Bronchial epithelial cell (primary cell): ENCODE data around the gene MYO7A. TPM values are rescaled to one million over a fixed set of nuclear protein-coding genes. Genes with fewer than 3 reads are reported as not detected.

Experiments used
- DNase-seq: peaks from one replicate; pipeline ENCODE4 v3.0.0-alpha.2; 2010; ENCODE audit warnings: low read depth
- FAIRE-seq: peaks from 2 replicates; lab custom pipeline; 2011; peaks lifted over from hg19 to GRCh38; lab: Jason Lieb, UNC
- H3K27me3 ChIP-seq: 2 replicates; pipeline ENCODE4 v1.5.1; 2011; ENCODE audit warnings: low read length; ENCODE audit not compliant: control insufficient read depth, insufficient read depth
- H3K36me3 ChIP-seq: 2 replicates; pipeline ENCODE4 v1.5.1; 2011; ENCODE audit warnings: low read length; ENCODE audit not compliant: control insufficient read depth, insufficient read depth
- H3K4me3 ChIP-seq: 2 replicates; pipeline ENCODE4 v1.5.1; 2011; ENCODE audit warnings: mild to moderate bottlenecking, low read depth, low read length, control low read depth
- total RNA-seq: library from RNA; depleted of rRNA; stranded (reverse); fragments of >200 nt; gene quantifications from 2 replicates; pipeline ENCODE4 v1.2.1, GENCODE V29; 2014
- TF ChIP-seq, protein P1 (sequence below): IDR thresholded peaks from 2 replicates; pipeline ENCODE4 v1.5.1; 2011; ENCODE audit warnings: mild to moderate bottlenecking, moderate library complexity, low read length, control low read depth, inconsistent platforms; ENCODE audit not compliant: insufficient read depth, severe bottlenecking

MYO7A gene
- total RNA-seq, 1 donor from 2014 or later: under 0.01 TPM

DNA sequence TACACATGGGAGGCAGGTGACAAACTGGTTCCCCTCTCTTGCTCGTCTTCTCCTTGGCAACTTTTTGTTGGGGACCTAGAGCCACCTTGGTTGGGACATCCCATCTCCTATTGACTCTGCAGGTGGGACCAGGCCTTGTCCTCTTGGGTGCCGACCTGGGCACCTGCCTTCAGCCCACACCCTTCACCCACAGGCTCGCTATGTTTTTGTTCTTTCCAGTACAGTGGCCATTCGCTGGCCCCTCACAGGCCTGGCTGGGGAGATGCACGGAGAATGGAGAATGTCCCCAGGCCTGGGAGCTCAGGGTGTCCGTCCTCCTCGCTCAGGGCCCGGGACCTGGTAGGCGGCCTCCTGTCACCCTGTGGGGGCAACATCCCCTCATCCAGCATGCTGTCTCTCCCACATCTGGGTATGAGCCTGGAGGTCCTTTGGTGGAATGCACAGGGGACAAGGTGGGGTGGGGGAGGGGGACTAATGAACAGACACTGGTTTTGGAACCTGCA, 40.3 kb upstream of the MYO7A start:
- TF ChIP-seq, protein P1, sequence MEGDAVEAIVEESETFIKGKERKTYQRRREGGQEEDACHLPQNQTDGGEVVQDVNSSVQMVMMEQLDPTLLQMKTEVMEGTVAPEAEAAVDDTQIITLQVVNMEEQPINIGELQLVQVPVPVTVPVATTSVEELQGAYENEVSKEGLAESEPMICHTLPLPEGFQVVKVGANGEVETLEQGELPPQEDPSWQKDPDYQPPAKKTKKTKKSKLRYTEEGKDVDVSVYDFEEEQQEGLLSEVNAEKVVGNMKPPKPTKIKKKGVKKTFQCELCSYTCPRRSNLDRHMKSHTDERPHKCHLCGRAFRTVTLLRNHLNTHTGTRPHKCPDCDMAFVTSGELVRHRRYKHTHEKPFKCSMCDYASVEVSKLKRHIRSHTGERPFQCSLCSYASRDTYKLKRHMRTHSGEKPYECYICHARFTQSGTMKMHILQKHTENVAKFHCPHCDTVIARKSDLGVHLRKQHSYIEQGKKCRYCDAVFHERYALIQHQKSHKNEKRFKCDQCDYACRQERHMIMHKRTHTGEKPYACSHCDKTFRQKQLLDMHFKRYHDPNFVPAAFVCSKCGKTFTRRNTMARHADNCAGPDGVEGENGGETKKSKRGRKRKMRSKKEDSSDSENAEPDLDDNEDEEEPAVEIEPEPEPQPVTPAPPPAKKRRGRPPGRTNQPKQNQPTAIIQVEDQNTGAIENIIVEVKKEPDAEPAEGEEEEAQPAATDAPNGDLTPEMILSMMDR: no peak
- FAIRE-seq (no peak), DNase-seq (no peak)
- H3K27me3 ChIP-seq: no peaks in the 10 kb centered on the region
- no peaks in the 10 kb centered on the region for H3K36me3 ChIP-seq
- no peak overlapping the region for H3K4me3 ChIP-seq

- no peaks in the 10 kb centered on the region for H3K36me3 ChIP-seq
- H3K27me3 ChIP-seq: no peaks in the 10 kb centered on the region
- H3K4me3 ChIP-seq: no peak overlapping the region
- peak; percentile 23 for FAIRE-seq
- DNase-seq: peak; percentile 29
- TF ChIP-seq, protein P1: no peak
Measured at GRCh38 chr11:77088236-77089003, 39.6 kb upstream of the MYO7A start.

DNA sequence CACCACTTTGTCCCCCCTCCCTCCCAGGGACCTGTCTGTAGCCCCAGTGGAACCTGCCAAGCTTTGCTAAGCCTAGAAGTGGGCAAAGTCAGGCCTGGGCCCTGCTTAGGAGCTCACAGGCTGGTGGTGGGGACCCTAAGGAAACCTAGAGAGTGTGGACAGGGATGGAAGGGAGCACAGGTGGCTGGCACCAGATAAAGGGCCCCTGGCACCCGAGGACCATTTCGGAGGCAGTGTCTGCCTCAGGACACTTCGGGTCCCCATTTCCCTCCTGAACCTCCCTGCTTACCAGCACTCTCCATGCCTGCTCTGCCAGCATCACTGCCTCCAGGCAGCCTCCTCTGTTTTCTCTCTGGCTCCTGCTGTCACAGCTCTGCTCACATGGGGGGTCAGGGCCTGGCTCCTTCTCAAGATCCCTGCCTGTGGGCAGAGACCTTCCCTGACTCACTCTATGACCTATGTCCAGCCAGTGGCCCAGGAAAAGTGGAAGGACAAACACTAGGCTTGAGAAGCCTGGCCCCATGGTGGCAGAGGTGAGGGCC, 39.0 kb upstream of the MYO7A start:
- FAIRE-seq: no peak
- TF ChIP-seq, protein P1: no peak
- no peak for DNase-seq
- H3K4me3 ChIP-seq: no peak overlapping the region
- no peaks in the 10 kb centered on the region for H3K36me3 ChIP-seq
- H3K27me3 ChIP-seq: no peaks in the 10 kb centered on the region

- no peak for DNase-seq
- no peaks in the 10 kb centered on the region for H3K27me3 ChIP-seq
Measured at GRCh38 chr11:77090046-77090372, 38.0 kb upstream of the MYO7A start.

GRCh38 chr11:77090373-77091111, 37.5 kb upstream of the MYO7A start:
- Histone ChIP-seq H3K4me3 (no peak overlapping the region), H3K27me3 (no peaks in the 10 kb centered on the region), H3K36me3 (no peaks in the 10 kb centered on the region)
- TF ChIP-seq, protein P1: no peak
- FAIRE-seq (peak; percentile 75), DNase-seq (no peak)

More at GRCh38 chr11:77090046-77090372, 38.0 kb upstream of the MYO7A start:
- no peaks in the 10 kb centered on the region for H3K36me3 ChIP-seq
- TF ChIP-seq, protein P1: no peak
- FAIRE-seq: no peak
- no peak overlapping the region for H3K4me3 ChIP-seq
